ENCODE results near the gene DLG2.

Gene DLG2

GRCh38 chr11:84234462-84235202, 1392.5 kb downstream of the DLG2 start:
- DNase-seq = no peak

GRCh38 chr11:84234011-84234410, 1393.1 kb downstream of the DLG2 start:
- no peak for DNase-seq

GRCh38 chr11:84232511-84232910, 1394.6 kb downstream of the DLG2 start:
- no peak for DNase-seq

- DNase-seq = no peak
These were observed 1396.7 kb downstream of the DLG2 start for GRCh38 chr11:84230402-84230801.

- no peak for DNase-seq
These were observed 1399.0 kb downstream of the DLG2 start for GRCh38 chr11:84227970-84228665.

- no peak for DNase-seq
These were observed 1403.1 kb downstream of the DLG2 start for GRCh38 chr11:84224042-84224441.

GRCh38 chr11:84218318-84218717, 1408.8 kb downstream of the DLG2 start:
- DNase-seq = no peak

- DNase-seq = no peak
These were observed 1411.5 kb downstream of the DLG2 start for GRCh38 chr11:84215672-84216071.

- no peak for DNase-seq
These were observed 1412.6 kb downstream of the DLG2 start for GRCh38 chr11:84214557-84214956.

- DNase-seq = no peak
These were observed 1414.4 kb downstream of the DLG2 start for GRCh38 chr11:84212468-84213390.

GRCh38 chr11:84211896-84212295, 1415.2 kb downstream of the DLG2 start:
- DNase-seq = no peak

GRCh38 chr11:84194696-84195095, 1432.4 kb downstream of the DLG2 start:
- no peak for DNase-seq

GRCh38 chr11:84193706-84194105, 1433.4 kb downstream of the DLG2 start:
- DNase-seq = no peak

- no peak for DNase-seq
These were observed 1438.6 kb downstream of the DLG2 start for GRCh38 chr11:84188521-84188920.

GRCh38 chr11:84173078-84173477, 1454.1 kb downstream of the DLG2 start:
- no peak for DNase-seq

- no peak for DNase-seq
These were observed 1462.0 kb downstream of the DLG2 start for GRCh38 chr11:84165139-84165538.

- DNase-seq = no peak
These were observed 1462.4 kb downstream of the DLG2 start for GRCh38 chr11:84164728-84165127.

- no peak for DNase-seq
These were observed 1464.0 kb downstream of the DLG2 start for GRCh38 chr11:84163116-84163515.

GRCh38 chr11:84157639-84158038, 1469.5 kb downstream of the DLG2 start:
- no peak for DNase-seq

- no peak for DNase-seq
These were observed 1480.3 kb downstream of the DLG2 start for GRCh38 chr11:84146826-84147225.

GRCh38 chr11:84145616-84146185, 1481.4 kb downstream of the DLG2 start:
- DNase-seq = no peak

GRCh38 chr11:84144531-84144930, 1482.6 kb downstream of the DLG2 start:
- no peak for DNase-seq

- DNase-seq = no peak
These were observed 1484.7 kb downstream of the DLG2 start for GRCh38 chr11:84142411-84142810.
